Measurements from ENCODE around the gene CXXC5. TPM values are rescaled to one million over a fixed set of nuclear protein-coding genes. Genes with fewer than 3 reads are reported as not detected.
"Not testable (repeated sequence)": the region's sequence is repeated elsewhere in the genome, so short reads cannot be mapped to it uniquely, and the experiment has no call there.

The CXXC5 gene
- total and polyA plus RNA-seq, 3 experiments from 2014 or later: 2.1 to 67.0 (median 3.1) TPM

DNA sequence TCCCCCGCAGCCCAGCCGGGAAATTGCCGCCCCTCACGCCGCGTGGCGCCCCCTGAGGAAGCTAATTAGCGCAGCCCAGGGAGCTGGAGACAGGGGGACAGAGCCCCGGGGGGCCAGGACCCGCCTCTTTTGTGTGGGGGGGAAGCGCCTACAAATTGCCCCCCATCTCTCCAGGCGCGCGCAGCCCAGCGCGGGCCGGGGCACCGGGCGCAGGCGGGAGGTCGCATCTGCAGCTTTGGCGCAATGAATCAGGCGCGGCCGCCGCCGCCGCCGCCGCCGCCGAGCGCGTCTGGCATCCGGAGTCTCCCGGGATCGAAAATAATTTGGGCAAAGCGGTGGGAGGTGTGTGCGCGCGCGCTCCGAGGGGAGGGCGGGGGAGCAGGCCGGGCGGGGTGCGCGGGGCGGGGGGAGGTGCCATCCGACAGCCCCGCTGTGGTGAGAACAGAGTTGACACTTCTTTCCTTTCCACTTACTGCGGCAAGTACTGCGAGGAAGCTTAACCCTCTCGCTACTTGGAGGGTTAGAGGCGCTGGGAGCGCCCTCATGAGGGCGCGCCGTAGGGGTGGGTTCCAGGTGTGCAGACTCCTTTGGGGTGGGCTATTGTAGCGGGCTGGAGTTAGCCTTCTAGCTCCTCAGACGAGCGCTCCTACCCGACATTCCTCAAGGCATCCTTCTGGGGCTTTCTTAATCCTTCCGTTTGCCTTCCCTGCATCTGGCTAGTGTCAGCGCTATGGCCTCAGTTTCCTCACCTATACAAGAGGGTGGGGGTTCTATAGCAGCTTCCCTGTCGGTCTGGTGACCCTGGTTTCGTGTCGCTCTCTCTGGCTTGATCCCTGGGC, 63.1 kb downstream of the CXXC5 start:
- Histone ChIP-seq H3K4me3 (ENCODE audit: low read length) (peak overlapping the region; percentile 78), H3K9me3 (ENCODE audit: low read length) (no peaks in the 10 kb centered on the region), H3K27me3 (ENCODE audit: insufficient read depth, low read length, poor library complexity, severe bottlenecking) (no peaks in the 10 kb centered on the region), H3K4me1 (ENCODE audit: insufficient read depth, low read length) (peaks cover 32% of the 10 kb centered on the region), H3K36me3 (ENCODE audit: insufficient read depth, low read length) (no peaks in the 10 kb centered on the region), H3K27ac (ENCODE audit: low read depth, low read length) (peak overlapping the region; percentile 76)
- H3K4me3 Mint-ChIP-seq: peak overlapping the region; percentile 77 to 90 (median 79)
- H3K36me3 Mint-ChIP-seq: no peaks in the 10 kb centered on the region
- H3K4me1 Mint-ChIP-seq: peaks cover 26 to 50% (median 30%) of the 10 kb centered on the region in 3 donors
- ChIA-PET POLR2A (interaction anchor here (0.5 to 2.7 kb wide), 10 partner anchors 10 to 137 kb away, joined by 3 to 19 read pairs (median 11); partner anchors contain the start of gene CXXC5), CTCF (interaction anchor here (0.8 to 4.3 kb wide), 13 partner anchors 20 to 261 kb away, joined by 3 to 26 read pairs (median 4); partner anchors contain the start of gene CXXC5)
- H3K27me3 Mint-ChIP-seq: no peaks in the 10 kb centered on the region
- DNase-seq: peak; percentile 62 to 83 (median 67)
- H3K27ac Mint-ChIP-seq: peak overlapping the region; percentile 67 to 97 (median 94)
- no peaks in the 10 kb centered on the region for H3K9me3 Mint-ChIP-seq

DNA sequence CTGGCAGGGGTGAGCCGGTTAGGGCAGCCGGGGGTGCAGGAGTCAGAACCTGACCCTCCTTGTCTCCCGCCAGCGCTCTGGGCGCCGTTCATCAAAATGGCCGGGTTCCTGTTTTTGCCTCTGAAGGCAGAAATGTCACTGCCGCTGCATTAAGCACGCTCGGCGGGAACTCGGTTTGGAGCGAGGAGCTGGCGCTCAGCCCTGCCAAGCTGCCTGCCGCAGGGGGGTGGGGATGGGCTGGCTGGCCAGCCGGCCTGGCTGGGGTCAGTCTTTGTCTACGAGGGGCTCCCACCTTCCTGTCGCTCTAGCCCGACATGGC, 63.7 kb downstream of the CXXC5 start:
- peak overlapping the region in 5 of 8 donors; percentile 51 to 96 (median 76) for H3K27ac Mint-ChIP-seq
- no peaks in the 10 kb centered on the region for H3K27me3 ChIP-seq (ENCODE audit: insufficient read depth, low read length, poor library complexity, severe bottlenecking)
- H3K9me3 Mint-ChIP-seq: no peaks in the 10 kb centered on the region
- no peak overlapping the region for H3K27ac ChIP-seq (ENCODE audit: low read depth, low read length)
- no peaks in the 10 kb centered on the region for H3K9me3 ChIP-seq (ENCODE audit: low read length)
- POLR2A ChIA-PET: interaction anchor here (1.8 to 2.7 kb wide), 3 partner anchors 35 to 64 kb away, joined by 11 to 19 read pairs (median 11); partner anchors contain the start of gene CXXC5
- DNase-seq: no peak
- peaks cover 32% of the 10 kb centered on the region for H3K4me1 ChIP-seq (ENCODE audit: insufficient read depth, low read length)
- peaks cover 26 to 50% (median 30%) of the 10 kb centered on the region in 3 donors for H3K4me1 Mint-ChIP-seq
- no peaks in the 10 kb centered on the region for H3K36me3 ChIP-seq (ENCODE audit: insufficient read depth, low read length)
- H3K4me3 ChIP-seq (ENCODE audit: low read length): peak overlapping the region; percentile 78
- CTCF ChIA-PET: interaction anchor here (1.0 to 4.3 kb wide), 7 partner anchors 21 to 137 kb away, joined by 3 to 26 read pairs (median 7); no protein-coding TSS in a partner anchor
- peak overlapping the region; percentile 72 to 90 (median 78) for H3K4me3 Mint-ChIP-seq
- no peaks in the 10 kb centered on the region for H3K27me3 Mint-ChIP-seq
- peaks cover 0 to 2% (median 0%) of the 10 kb centered on the region in 3 donors for H3K36me3 Mint-ChIP-seq

DNA sequence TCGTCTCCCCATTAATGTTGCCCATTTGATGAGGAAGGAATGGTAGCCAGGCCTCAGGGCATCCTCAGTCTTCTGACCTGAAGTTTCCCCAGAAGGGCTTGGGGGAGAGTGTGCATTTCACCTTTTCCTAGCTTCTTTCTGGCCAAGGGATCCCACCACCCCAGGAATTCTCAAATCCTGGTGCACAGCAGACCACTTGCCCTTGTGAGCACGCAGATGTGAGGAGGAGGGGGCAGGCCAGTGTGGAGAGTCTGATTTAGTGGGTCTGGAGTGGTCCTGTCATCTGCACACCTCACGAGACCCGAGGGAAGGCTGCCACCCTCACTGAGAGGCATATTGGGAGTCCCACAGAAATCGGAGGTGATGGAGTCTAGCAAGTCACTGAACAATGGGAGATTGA, 64.3 kb downstream of the CXXC5 start:
- peaks cover 32% of the 10 kb centered on the region for H3K4me1 ChIP-seq (ENCODE audit: insufficient read depth, low read length)
- no peak overlapping the region for H3K4me3 ChIP-seq (ENCODE audit: low read length)
- peak overlapping the region in 4 of 7 donors; percentile 18 to 66 (median 48) for H3K4me3 Mint-ChIP-seq
- ChIA-PET CTCF (interaction anchor here (2.8 to 4.3 kb wide), 3 partner anchors 21 to 77 kb away, joined by 19 to 26 read pairs (median 19); no protein-coding TSS in a partner anchor), POLR2A (no interaction called here)
- peaks cover 26 to 46% (median 28%) of the 10 kb centered on the region in 3 donors for H3K4me1 Mint-ChIP-seq
- no peaks in the 10 kb centered on the region for H3K27me3 Mint-ChIP-seq
- H3K27me3 ChIP-seq (ENCODE audit: insufficient read depth, low read length, poor library complexity, severe bottlenecking): no peaks in the 10 kb centered on the region
- H3K27ac Mint-ChIP-seq: peak overlapping the region in 4 of 8 donors; percentile 44 to 84 (median 68)
- H3K36me3 Mint-ChIP-seq: peaks cover 0 to 4% (median 0%) of the 10 kb centered on the region in 3 donors
- no peak for DNase-seq
- no peaks in the 10 kb centered on the region for H3K9me3 ChIP-seq (ENCODE audit: low read length)
- H3K36me3 ChIP-seq (ENCODE audit: insufficient read depth, low read length): no peaks in the 10 kb centered on the region
- H3K27ac ChIP-seq (ENCODE audit: low read depth, low read length): no peak overlapping the region
- no peaks in the 10 kb centered on the region for H3K9me3 Mint-ChIP-seq

DNA sequence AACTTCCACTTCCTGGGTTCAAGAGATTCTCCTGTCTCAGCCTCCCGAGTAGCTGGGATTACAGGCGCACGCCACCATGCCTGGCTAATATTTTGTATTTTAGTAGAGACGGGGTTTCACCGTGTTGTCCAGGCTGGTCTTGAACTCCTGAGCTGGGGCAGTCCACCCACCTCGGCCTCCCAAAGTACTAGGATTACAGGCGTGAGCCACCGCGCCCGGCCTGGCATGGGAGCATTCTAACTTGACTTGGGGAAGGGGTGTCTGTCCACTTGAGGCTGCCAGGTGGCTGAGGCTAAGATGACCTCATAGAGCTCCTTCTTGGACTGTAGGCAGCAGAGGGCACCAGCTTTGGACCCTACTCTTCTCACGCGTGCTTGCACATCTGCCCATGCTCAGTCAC, 65.7 kb downstream of the CXXC5 start:
- H3K27ac Mint-ChIP-seq: peak overlapping the region in 1 of 8 donors; percentile 2
- peaks cover 15 to 34% (median 18%) of the 10 kb centered on the region in 3 donors for H3K4me1 Mint-ChIP-seq
- CTCF ChIA-PET: interaction anchor here (1.2 kb wide), 1 partner anchor 23 kb away, joined by 3 read pairs; no protein-coding TSS in a partner anchor

GRCh38 chr5:139717221-139717620, 69.1 kb downstream of the CXXC5 start:
- Histone ChIP-seq H3K27me3 (ENCODE audit: insufficient read depth, low read length, poor library complexity, severe bottlenecking) (no peaks in the 10 kb centered on the region), H3K4me1 (ENCODE audit: insufficient read depth, low read length) (peaks cover 3% of the 10 kb centered on the region), H3K27ac (ENCODE audit: low read depth, low read length) (no peak overlapping the region), H3K36me3 (ENCODE audit: insufficient read depth, low read length) (no peaks in the 10 kb centered on the region), H3K4me3 (ENCODE audit: low read length) (no peak overlapping the region), H3K9me3 (ENCODE audit: low read length) (no peaks in the 10 kb centered on the region)
- DNase-seq: no peak
- no peaks in the 10 kb centered on the region for H3K27me3 Mint-ChIP-seq
- POLR2A ChIA-PET: no interaction called here
- H3K4me3 Mint-ChIP-seq: no peak overlapping the region
- H3K9me3 Mint-ChIP-seq: peaks cover 4 to 11% (median 8%) of the 10 kb centered on the region in 5 donors
- CTCF ChIA-PET: interaction anchor here (1.6 to 2.2 kb wide), 2 partner anchors 48 to 81 kb away, joined by 6 to 8 read pairs; no protein-coding TSS in a partner anchor
- peaks cover 7 to 17% (median 7%) of the 10 kb centered on the region in 3 donors for H3K4me1 Mint-ChIP-seq
- peaks cover 6 to 13% (median 13%) of the 10 kb centered on the region in 3 donors for H3K36me3 Mint-ChIP-seq
- H3K27ac Mint-ChIP-seq: no peak overlapping the region

More for the DNA sequence above, 65.7 kb downstream of the CXXC5 start:
- H3K36me3 ChIP-seq (ENCODE audit: insufficient read depth, low read length); H3K9me3 Mint-ChIP-seq; POLR2A ChIA-PET; H3K27ac ChIP-seq (ENCODE audit: low read depth, low read length); DNase-seq; H3K27me3 ChIP-seq (ENCODE audit: insufficient read depth, low read length, poor library complexity, severe bottlenecking); H3K4me3 ChIP-seq (ENCODE audit: low read length); H3K4me3 Mint-ChIP-seq; H3K9me3 ChIP-seq (ENCODE audit: low read length); H3K27me3 Mint-ChIP-seq: not testable (repeated sequence)
- peaks cover 21% of the 10 kb centered on the region for H3K4me1 ChIP-seq (ENCODE audit: insufficient read depth, low read length)
- H3K36me3 Mint-ChIP-seq: peaks cover 5 to 11% (median 8%) of the 10 kb centered on the region in 3 donors

- H3K27me3 Mint-ChIP-seq; POLR2A ChIA-PET; DNase-seq; H3K4me3 ChIP-seq (ENCODE audit: low read length); H3K27ac Mint-ChIP-seq; H3K36me3 ChIP-seq (ENCODE audit: insufficient read depth, low read length); H3K4me1 ChIP-seq (ENCODE audit: insufficient read depth, low read length); H3K9me3 ChIP-seq (ENCODE audit: low read length); H3K4me3 Mint-ChIP-seq; H3K4me1 Mint-ChIP-seq; H3K27ac ChIP-seq (ENCODE audit: low read depth, low read length); H3K27me3 ChIP-seq (ENCODE audit: insufficient read depth, low read length, poor library complexity, severe bottlenecking); CTCF ChIA-PET: not testable (repeated sequence)
- peaks cover 4 to 11% (median 8%) of the 10 kb centered on the region in 5 donors for H3K9me3 Mint-ChIP-seq
- H3K36me3 Mint-ChIP-seq: peaks cover 6 to 13% (median 13%) of the 10 kb centered on the region in 3 donors
These were observed 70.3 kb downstream of the CXXC5 start for GRCh38 chr5:139718403-139718802.

DNA sequence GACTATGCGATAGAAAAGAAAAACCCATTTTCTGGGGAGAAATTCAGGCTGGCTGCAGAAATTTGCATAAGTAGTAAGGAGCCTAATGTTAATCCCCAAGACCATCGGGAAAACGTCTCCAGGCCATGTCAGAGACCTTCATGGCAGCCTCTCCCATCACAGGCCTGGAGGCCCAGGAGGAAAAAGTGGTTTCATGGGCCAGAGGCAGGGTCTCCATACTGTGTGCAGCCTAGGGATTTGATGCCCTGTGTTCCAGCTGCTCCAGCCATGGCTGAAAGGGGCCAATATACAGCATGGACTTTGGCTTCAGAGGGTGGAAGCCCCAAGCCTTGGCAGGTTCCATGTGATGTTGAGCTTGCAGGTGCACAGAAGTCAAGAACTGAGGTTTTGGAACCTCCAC, 71.8 kb downstream of the CXXC5 start:
- H3K9me3 Mint-ChIP-seq: peaks cover 4 to 11% (median 8%) of the 10 kb centered on the region in 5 donors
- H3K27me3 ChIP-seq (ENCODE audit: insufficient read depth, low read length, poor library complexity, severe bottlenecking); H3K27ac Mint-ChIP-seq; H3K9me3 ChIP-seq (ENCODE audit: low read length); H3K4me1 Mint-ChIP-seq; DNase-seq; H3K27me3 Mint-ChIP-seq; H3K36me3 ChIP-seq (ENCODE audit: insufficient read depth, low read length); H3K27ac ChIP-seq (ENCODE audit: low read depth, low read length); CTCF ChIA-PET; H3K4me3 ChIP-seq (ENCODE audit: low read length); H3K4me1 ChIP-seq (ENCODE audit: insufficient read depth, low read length); H3K4me3 Mint-ChIP-seq; POLR2A ChIA-PET: not testable (repeated sequence)
- peaks cover 6 to 18% (median 17%) of the 10 kb centered on the region in 3 donors for H3K36me3 Mint-ChIP-seq

All from CD8-positive, alpha-beta memory T cell (primary cell).